Psoas muscle (tissue), 8 donors: Measurements from ENCODE around the gene TRIM54. TPM values are rescaled to one million over a fixed set of nuclear protein-coding genes. Genes with fewer than 3 reads are reported as not detected.
"Not testable (repeated sequence)": the region's sequence is repeated elsewhere in the genome, so short reads cannot be mapped to it uniquely, and the experiment has no call there.

Experiments used
- ATAC-seq, 4 donors: fragments of 200-7000 bp; cut with Tn5 transposase; one replicate each; pipeline ENCODE4 v1.9.1; 2020; ENCODE audit warnings: moderate library complexity in 3 of 4, mild to moderate bottlenecking in 2 of 4
- DNase-seq, 2 donors: peaks; one replicate each; pipeline ENCODE4 v3.0.0-alpha.2; 2020
- H3K27ac ChIP-seq: fragments of 200-600 bp; one replicate; pipeline ENCODE4 v1.8.0; 2022
- H3K27me3 ChIP-seq, 3 donors: fragments of 200-600 bp in 1 of 3; one replicate each; pipeline versions ENCODE4 v1.6.1 to v1.8.0; 2013 to 2022; ENCODE audit warnings: low read length in 2 of 3, mild to moderate bottlenecking in 2 of 3, moderate library complexity in 1 of 3; ENCODE audit not compliant: insufficient read depth in 3 of 3
- H3K36me3 ChIP-seq, 2 donors: fragments of 200-600 bp in 1 of 2; one replicate each; pipeline versions ENCODE4 v1.6.1 to v1.8.0; 2013 to 2022; ENCODE audit warnings: low read depth in 1 of 2, mild to moderate bottlenecking in 1 of 2, moderate library complexity in 1 of 2; ENCODE audit not compliant: insufficient read depth in 1 of 2
- H3K4me1 ChIP-seq: fragments of 200-600 bp; one replicate; pipeline ENCODE4 v1.8.0; 2022
- H3K4me3 ChIP-seq: fragments of 200-600 bp; one replicate; pipeline ENCODE4 v1.8.0; 2022; ENCODE audit warnings: mild to moderate bottlenecking
- H3K9me3 ChIP-seq: fragments of 200-600 bp; one replicate; pipeline ENCODE4 v1.8.0; 2022
- WGBS, 3 donors: extraction: QIAGEN DNeasy Blood & Tissue Kit; methylation state at CpG; one replicate each; pipeline versions ENCODE4 v1.1.6 to v1.1.7; 2013; 5-methylcytosine and 5-hydroxymethylcytosine counted together
- intact Hi-C, 2 donors: fragments of 100-400 bp; cut with DNase I; formaldehyde crosslinking; loops; one replicate each; pipeline versions ENCODE4 v1.11.0 to v1.14.2; 2022
- polyA plus RNA-seq, 3 donors: library from polyadenylated mRNA; stranded (reverse); fragments of 200-250 nt; gene quantifications; one replicate each; pipeline ENCODE4 v1.2.3, GENCODE V29; 2013
- total RNA-seq, 4 donors: library from RNA; stranded (reverse); fragmentation: NEBNext Ultra II Directional in 2 of 4; extraction: Animal tissue kit (Norgen Biotek cat#: 25700) in 2 of 4; gene quantifications; one replicate each; pipeline versions ENCODE4 v1.2.1 to v1.2.4, GENCODE V29; 2021 to 2023
- TF ChIP-seq, protein P1 (sequence below): fragments of 200-600 bp; IDR thresholded peaks from one replicate; pipeline ENCODE4 v1.8.0; 2022; ENCODE audit warnings: antibody characterized with exemption
- donor health status: healthy with polysubstance abuse.
- donor health status: DM: no; HTN: no; CAD: no; lungs with moderate emphysema.
- donor health status: Bipolar disorder and iron deficiency.
- donor health status: healthy.
- donor health status: DM: yes; HTN: yes; CAD: no.
- donor health status: DM: no; HTN: no; CAD: no.
- donor health status: DM: no; HTN: no; CAD: no.
- donor health status: DM: yes; HTN: yes; CAD: no.

Gene TRIM54
- total and polyA plus RNA-seq, 7 donors = 136 to 784 (median 387) TPM

DNA sequence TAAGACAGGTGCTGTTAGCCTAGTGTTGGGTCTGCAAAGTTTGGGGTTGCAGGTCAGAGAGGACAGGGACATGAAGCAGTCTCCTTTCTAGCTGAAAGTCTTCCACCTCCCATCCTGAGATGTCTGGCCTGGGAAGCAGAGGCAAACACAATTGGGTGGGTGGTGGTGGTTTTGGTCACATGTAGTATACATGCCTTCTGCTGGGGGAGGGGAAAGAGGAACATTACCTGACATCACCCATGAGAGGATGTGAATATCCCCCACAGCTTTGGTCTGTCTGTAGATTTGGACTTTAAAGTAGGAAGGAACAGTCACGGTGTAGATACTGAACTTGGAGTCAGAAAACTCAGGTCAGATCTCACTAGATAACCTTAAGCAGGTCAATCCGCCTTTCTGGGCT, 11.6 kb upstream of the TRIM54 start:
- H3K4me1 ChIP-seq = no peaks in the 10 kb centered on the region
- TF ChIP-seq, protein P1, sequence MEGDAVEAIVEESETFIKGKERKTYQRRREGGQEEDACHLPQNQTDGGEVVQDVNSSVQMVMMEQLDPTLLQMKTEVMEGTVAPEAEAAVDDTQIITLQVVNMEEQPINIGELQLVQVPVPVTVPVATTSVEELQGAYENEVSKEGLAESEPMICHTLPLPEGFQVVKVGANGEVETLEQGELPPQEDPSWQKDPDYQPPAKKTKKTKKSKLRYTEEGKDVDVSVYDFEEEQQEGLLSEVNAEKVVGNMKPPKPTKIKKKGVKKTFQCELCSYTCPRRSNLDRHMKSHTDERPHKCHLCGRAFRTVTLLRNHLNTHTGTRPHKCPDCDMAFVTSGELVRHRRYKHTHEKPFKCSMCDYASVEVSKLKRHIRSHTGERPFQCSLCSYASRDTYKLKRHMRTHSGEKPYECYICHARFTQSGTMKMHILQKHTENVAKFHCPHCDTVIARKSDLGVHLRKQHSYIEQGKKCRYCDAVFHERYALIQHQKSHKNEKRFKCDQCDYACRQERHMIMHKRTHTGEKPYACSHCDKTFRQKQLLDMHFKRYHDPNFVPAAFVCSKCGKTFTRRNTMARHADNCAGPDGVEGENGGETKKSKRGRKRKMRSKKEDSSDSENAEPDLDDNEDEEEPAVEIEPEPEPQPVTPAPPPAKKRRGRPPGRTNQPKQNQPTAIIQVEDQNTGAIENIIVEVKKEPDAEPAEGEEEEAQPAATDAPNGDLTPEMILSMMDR = no peak
- no peak overlapping the region for H3K4me3 ChIP-seq
- H3K36me3 ChIP-seq = no peaks in the 10 kb centered on the region
- H3K9me3 ChIP-seq = no peaks in the 10 kb centered on the region
- no peak overlapping the region for H3K27ac ChIP-seq
- intact Hi-C loops = no loop called here
- H3K27me3 ChIP-seq = peaks cover 0 to 23% (median 3%) of the 10 kb centered on the region in 3 donors
- WGBS, 3 donors = 79 to 90% (median 82%) methylated on average over 2 of the region's 2 CpGs
- ATAC-seq (no peak), DNase-seq (no peak)

DNA sequence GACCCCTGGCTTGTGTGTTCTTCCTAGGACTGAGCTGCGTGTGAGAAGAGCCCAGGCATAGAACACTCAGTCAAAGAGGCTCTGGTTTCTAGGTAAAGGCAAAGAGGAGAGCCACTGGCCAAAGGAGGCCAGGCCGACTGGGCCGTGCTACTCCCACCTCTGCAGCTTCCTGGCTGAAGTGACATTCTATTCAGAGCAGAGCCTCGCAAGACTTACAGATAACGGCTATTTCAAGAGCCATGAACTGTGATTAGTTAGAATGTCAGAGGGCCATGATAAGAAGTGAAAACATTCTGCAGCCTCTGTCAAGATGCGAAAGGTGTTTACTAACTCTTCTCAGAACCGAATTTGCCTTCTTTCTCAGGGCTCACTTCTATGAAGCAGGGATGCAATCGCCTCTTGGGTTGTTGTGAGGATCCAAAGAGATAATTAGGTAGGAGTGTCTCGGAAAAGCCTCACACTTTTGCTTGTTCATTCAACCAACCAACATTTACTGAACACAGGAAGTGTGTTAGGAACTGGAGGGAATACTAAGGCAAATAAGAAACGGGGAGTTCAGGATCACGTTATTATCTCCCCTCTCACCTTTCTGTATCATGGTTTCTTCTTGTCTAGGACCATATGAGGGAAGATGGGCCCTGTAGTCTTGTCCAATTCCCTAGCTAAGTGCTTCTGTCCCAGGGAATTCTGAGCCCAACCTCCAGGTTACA, 10.4 kb upstream of the TRIM54 start:
- ATAC-seq (no peak), DNase-seq (no peak)
- WGBS, 3 donors = 75 to 78% (median 77%) methylated on average over 11 of the region's 11 CpGs
- no peak overlapping the region for H3K27ac ChIP-seq
- intact Hi-C loops = no loop called here
- no peaks in the 10 kb centered on the region for H3K9me3 ChIP-seq
- TF ChIP-seq, protein P1 = no peak
- no peaks in the 10 kb centered on the region for H3K36me3 ChIP-seq
- no peaks in the 10 kb centered on the region for H3K4me1 ChIP-seq
- peaks cover 0 to 14% (median 3%) of the 10 kb centered on the region in 3 donors for H3K27me3 ChIP-seq
- no peak overlapping the region for H3K4me3 ChIP-seq

DNA sequence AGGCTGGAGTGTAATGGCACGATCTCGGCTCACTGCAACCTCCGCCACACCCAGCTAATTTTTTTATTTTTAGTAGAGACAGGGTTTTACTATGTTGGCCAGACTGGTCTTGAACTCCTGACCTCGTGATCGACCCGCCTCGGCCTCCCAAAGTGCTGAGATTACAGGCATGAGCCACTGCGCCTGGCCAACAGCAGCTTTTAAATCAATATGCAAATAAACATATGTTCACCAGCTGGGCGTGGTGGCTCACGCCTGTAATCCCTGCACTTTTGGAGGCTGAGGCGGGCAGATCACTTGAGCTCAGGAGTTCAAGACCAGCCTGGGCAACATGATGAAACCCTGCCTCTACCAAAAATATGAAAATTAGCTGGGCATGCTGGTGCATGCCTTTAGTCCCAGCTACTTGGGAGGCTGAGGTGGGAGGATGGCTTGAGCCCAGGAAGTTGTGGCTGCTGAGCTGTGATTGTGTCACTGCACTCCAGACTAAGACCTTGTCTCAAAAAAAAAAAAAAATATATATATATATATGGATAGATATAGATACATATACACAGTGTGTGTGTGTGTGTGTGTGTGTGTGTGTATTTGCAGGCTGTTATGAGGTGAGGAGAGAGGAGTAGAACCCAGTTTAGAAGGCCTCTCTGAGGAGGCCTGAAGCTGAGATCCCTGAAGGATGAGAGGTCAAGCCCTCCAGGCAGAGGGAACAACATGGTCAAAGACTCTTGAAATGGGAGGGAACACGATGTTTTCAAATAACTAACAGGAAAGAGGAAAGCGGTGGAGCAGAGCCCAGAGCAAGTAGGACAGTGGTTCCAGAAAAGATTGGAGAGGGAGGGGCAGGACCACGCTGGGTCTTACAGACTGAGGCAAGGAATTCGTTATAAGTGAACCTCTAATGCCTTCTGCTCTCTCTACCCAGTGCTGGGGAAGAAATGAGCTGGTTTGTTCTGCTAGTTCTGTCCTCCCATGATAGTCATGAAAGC, 9.4 kb upstream of the TRIM54 start:
- DNase-seq, intact Hi-C loops, H3K36me3 ChIP-seq, H3K27me3 ChIP-seq, H3K9me3 ChIP-seq, H3K27ac ChIP-seq, ATAC-seq, H3K4me1 ChIP-seq, H3K4me3 ChIP-seq: not testable (repeated sequence)
- 81 to 82% (median 81%) methylated on average over 15 of the region's 15 CpGs for WGBS, 3 donors

- intact Hi-C loops = loop anchor here in 1 of 2 donors (5.0 kb wide), 2 partner anchors 58 to 178 kb away; partner anchors contain the start of gene CAD
- Histone ChIP-seq H3K36me3 (no peaks in the 10 kb centered on the region), H3K27ac (no peak within 1 kb of the TSS), H3K4me1 (peaks cover 5% of the 10 kb centered on the region), H3K4me3 (no peak within 1 kb of the TSS), H3K9me3 (no peaks in the 10 kb centered on the region), H3K27me3 (peaks cover 0 to 2% (median 0%) of the 10 kb centered on the region in 3 donors)
- TF ChIP-seq, protein P1 = no peak
- 83 to 85% (median 84%) methylated on average over 38 to 39 of the region's 39 CpGs for WGBS, 3 donors
- DNase-seq (no peak), ATAC-seq (no peak)
Observed at GRCh38 chr2:27275211-27276150, 6.7 kb upstream of the TRIM54 start, which contains the start of gene DNAJC5G. Gene DNAJC5G, plus strand, starts transcription at chr2:27275433. Its CDS starts 1,296 bp downstream, at chr2:27276729.
